ENCODE data around the gene NAALADL2.

DNA sequence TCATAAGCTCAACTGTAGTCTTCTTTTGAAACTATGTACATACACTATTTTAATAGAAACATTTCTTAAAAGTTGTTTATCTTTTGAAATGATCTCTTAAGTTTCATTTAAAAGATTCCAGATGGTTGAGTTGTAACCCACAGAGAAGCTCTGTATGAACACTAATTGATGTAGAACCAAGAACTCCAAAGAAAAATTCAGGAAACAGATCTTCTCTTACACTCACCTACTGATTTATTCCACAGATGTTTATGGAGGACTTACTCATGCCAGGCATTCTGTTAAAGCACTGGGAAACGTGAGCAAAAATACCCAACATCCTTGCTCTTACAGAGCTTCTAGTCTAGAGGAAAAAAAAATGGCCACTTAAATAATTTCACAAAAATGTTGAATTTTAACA, 551.1 kb downstream of the NAALADL2 start:
- TF ChIP-seq, protein P1, sequence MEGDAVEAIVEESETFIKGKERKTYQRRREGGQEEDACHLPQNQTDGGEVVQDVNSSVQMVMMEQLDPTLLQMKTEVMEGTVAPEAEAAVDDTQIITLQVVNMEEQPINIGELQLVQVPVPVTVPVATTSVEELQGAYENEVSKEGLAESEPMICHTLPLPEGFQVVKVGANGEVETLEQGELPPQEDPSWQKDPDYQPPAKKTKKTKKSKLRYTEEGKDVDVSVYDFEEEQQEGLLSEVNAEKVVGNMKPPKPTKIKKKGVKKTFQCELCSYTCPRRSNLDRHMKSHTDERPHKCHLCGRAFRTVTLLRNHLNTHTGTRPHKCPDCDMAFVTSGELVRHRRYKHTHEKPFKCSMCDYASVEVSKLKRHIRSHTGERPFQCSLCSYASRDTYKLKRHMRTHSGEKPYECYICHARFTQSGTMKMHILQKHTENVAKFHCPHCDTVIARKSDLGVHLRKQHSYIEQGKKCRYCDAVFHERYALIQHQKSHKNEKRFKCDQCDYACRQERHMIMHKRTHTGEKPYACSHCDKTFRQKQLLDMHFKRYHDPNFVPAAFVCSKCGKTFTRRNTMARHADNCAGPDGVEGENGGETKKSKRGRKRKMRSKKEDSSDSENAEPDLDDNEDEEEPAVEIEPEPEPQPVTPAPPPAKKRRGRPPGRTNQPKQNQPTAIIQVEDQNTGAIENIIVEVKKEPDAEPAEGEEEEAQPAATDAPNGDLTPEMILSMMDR (IDR thresholded peaks at IDR 0.05; ENCODE audit: poor library complexity), result no peak
- no peak for TF ChIP-seq EZH2 (IDR thresholded peaks at IDR 0.05; ENCODE audit: borderline replicate concordance)

Data from hepatocyte (in vitro differentiated cells).